ENCODE data around the gene NAV2.
A peak's percentile ranks its signal among the peaks of the same experiment; 100 is the strongest.

The NAV2 gene

GRCh38 chr11:19800714-19801519, 88.3 kb downstream of the NAV2 start:
- H3K27ac ChIP-seq (ENCODE audit: low read depth, low read length), result no peak overlapping the region

GRCh38 chr11:19802773-19803293, 90.2 kb downstream of the NAV2 start:
- Histone ChIP-seq H3K27ac (ENCODE audit: low read depth, low read length) (0 out of 2 replicates have a peak overlapping the region, but pooled peaks have one; percentile 35), H3K9ac (ENCODE audit: low read length) (no peak overlapping the region), H3K4me1 (ENCODE audit: control insufficient read depth, insufficient read depth, low read length) (peaks cover 42% of the 10 kb centered on the region), H3K27me3 (ENCODE audit: control insufficient read depth, insufficient read depth, low read length) (no peaks in the 10 kb centered on the region), H3K9me3 (ENCODE audit: control insufficient read depth, insufficient read depth, low read depth, low read length) (no peaks in the 10 kb centered on the region), H3K4me3 (ENCODE audit: low read depth, low read length) (no peak overlapping the region), H3K36me3 (ENCODE audit: control insufficient read depth, insufficient read depth, low read length) (no peaks in the 10 kb centered on the region)

More at GRCh38 chr11:19800714-19801519, 88.3 kb downstream of the NAV2 start:
- Histone ChIP-seq H3K4me3 (ENCODE audit: low read depth, low read length) (no peak overlapping the region), H3K4me1 (ENCODE audit: control insufficient read depth, insufficient read depth, low read length) (peaks cover 37% of the 10 kb centered on the region), H3K9ac (ENCODE audit: low read length) (no peak overlapping the region), H3K27me3 (ENCODE audit: control insufficient read depth, insufficient read depth, low read length) (no peaks in the 10 kb centered on the region), H3K9me3 (ENCODE audit: control insufficient read depth, insufficient read depth, low read depth, low read length) (no peaks in the 10 kb centered on the region), H3K36me3 (ENCODE audit: control insufficient read depth, insufficient read depth, low read length) (no peaks in the 10 kb centered on the region)

- Histone ChIP-seq H3K4me3 (ENCODE audit: low read depth, low read length) (no peak overlapping the region), H3K27ac (ENCODE audit: low read depth, low read length) (0 out of 2 replicates have a peak overlapping the region, but pooled peaks have one; percentile 35), H3K4me1 (ENCODE audit: control insufficient read depth, insufficient read depth, low read length) (peaks cover 50% of the 10 kb centered on the region), H3K27me3 (ENCODE audit: control insufficient read depth, insufficient read depth, low read length) (no peaks in the 10 kb centered on the region), H3K36me3 (ENCODE audit: control insufficient read depth, insufficient read depth, low read length) (no peaks in the 10 kb centered on the region), H3K9me3 (ENCODE audit: control insufficient read depth, insufficient read depth, low read depth, low read length) (no peaks in the 10 kb centered on the region), H3K9ac (ENCODE audit: low read length) (no peak overlapping the region)
Observed at GRCh38 chr11:19803506-19803998, 90.9 kb downstream of the NAV2 start.

GRCh38 chr11:19805376-19805775, 92.7 kb downstream of the NAV2 start:
- H3K27ac ChIP-seq (ENCODE audit: low read depth, low read length), result no peak overlapping the region
- no peaks in the 10 kb centered on the region for H3K27me3 ChIP-seq (ENCODE audit: control insufficient read depth, insufficient read depth, low read length)
- H3K4me1 ChIP-seq (ENCODE audit: control insufficient read depth, insufficient read depth, low read length), result peaks cover 53% of the 10 kb centered on the region
- no peak overlapping the region for H3K4me3 ChIP-seq (ENCODE audit: low read depth, low read length)
- no peak overlapping the region for H3K9ac ChIP-seq (ENCODE audit: low read length)
- H3K36me3 ChIP-seq (ENCODE audit: control insufficient read depth, insufficient read depth, low read length), result no peaks in the 10 kb centered on the region
- no peaks in the 10 kb centered on the region for H3K9me3 ChIP-seq (ENCODE audit: control insufficient read depth, insufficient read depth, low read depth, low read length)

GRCh38 chr11:19805827-19806226, 93.2 kb downstream of the NAV2 start:
- Histone ChIP-seq H3K4me3 (ENCODE audit: low read depth, low read length) (no peak overlapping the region), H3K27me3 (ENCODE audit: control insufficient read depth, insufficient read depth, low read length) (no peaks in the 10 kb centered on the region), H3K9ac (ENCODE audit: low read length) (no peak overlapping the region), H3K27ac (ENCODE audit: low read depth, low read length) (no peak overlapping the region), H3K36me3 (ENCODE audit: control insufficient read depth, insufficient read depth, low read length) (no peaks in the 10 kb centered on the region), H3K9me3 (ENCODE audit: control insufficient read depth, insufficient read depth, low read depth, low read length) (no peaks in the 10 kb centered on the region), H3K4me1 (ENCODE audit: control insufficient read depth, insufficient read depth, low read length) (peaks cover 50% of the 10 kb centered on the region)

GRCh38 chr11:19806251-19806650, 93.6 kb downstream of the NAV2 start:
- Histone ChIP-seq H3K4me3 (ENCODE audit: low read depth, low read length) (no peak overlapping the region), H3K4me1 (ENCODE audit: control insufficient read depth, insufficient read depth, low read length) (peaks cover 53% of the 10 kb centered on the region), H3K9me3 (ENCODE audit: control insufficient read depth, insufficient read depth, low read depth, low read length) (no peaks in the 10 kb centered on the region), H3K27me3 (ENCODE audit: control insufficient read depth, insufficient read depth, low read length) (no peaks in the 10 kb centered on the region), H3K27ac (ENCODE audit: low read depth, low read length) (no peak overlapping the region), H3K9ac (ENCODE audit: low read length) (no peak overlapping the region), H3K36me3 (ENCODE audit: control insufficient read depth, insufficient read depth, low read length) (no peaks in the 10 kb centered on the region)

- H3K36me3 ChIP-seq (ENCODE audit: control insufficient read depth, insufficient read depth, low read length), result no peaks in the 10 kb centered on the region
- peaks cover 49% of the 10 kb centered on the region for H3K4me1 ChIP-seq (ENCODE audit: control insufficient read depth, insufficient read depth, low read length)
- H3K27me3 ChIP-seq (ENCODE audit: control insufficient read depth, insufficient read depth, low read length), result no peaks in the 10 kb centered on the region
- no peak overlapping the region for H3K4me3 ChIP-seq (ENCODE audit: low read depth, low read length)
- no peak overlapping the region for H3K27ac ChIP-seq (ENCODE audit: low read depth, low read length)
- H3K9ac ChIP-seq (ENCODE audit: low read length), result no peak overlapping the region
- no peaks in the 10 kb centered on the region for H3K9me3 ChIP-seq (ENCODE audit: control insufficient read depth, insufficient read depth, low read depth, low read length)
Observed at GRCh38 chr11:19808076-19808911, 95.7 kb downstream of the NAV2 start.

GRCh38 chr11:19810852-19811251, 98.2 kb downstream of the NAV2 start:
- no peaks in the 10 kb centered on the region for H3K36me3 ChIP-seq (ENCODE audit: control insufficient read depth, insufficient read depth, low read length)
- no peak overlapping the region for H3K27ac ChIP-seq (ENCODE audit: low read depth, low read length)
- no peaks in the 10 kb centered on the region for H3K27me3 ChIP-seq (ENCODE audit: control insufficient read depth, insufficient read depth, low read length)
- no peak overlapping the region for H3K9ac ChIP-seq (ENCODE audit: low read length)
- no peak overlapping the region for H3K4me3 ChIP-seq (ENCODE audit: low read depth, low read length)
- H3K9me3 ChIP-seq (ENCODE audit: control insufficient read depth, insufficient read depth, low read depth, low read length), result no peaks in the 10 kb centered on the region
- H3K4me1 ChIP-seq (ENCODE audit: control insufficient read depth, insufficient read depth, low read length), result peaks cover 57% of the 10 kb centered on the region

GRCh38 chr11:19811380-19811779, 98.7 kb downstream of the NAV2 start:
- H3K4me3 ChIP-seq (ENCODE audit: low read depth, low read length), result no peak overlapping the region
- H3K4me1 ChIP-seq (ENCODE audit: control insufficient read depth, insufficient read depth, low read length), result peaks cover 62% of the 10 kb centered on the region
- no peak overlapping the region for H3K9ac ChIP-seq (ENCODE audit: low read length)
- no peaks in the 10 kb centered on the region for H3K27me3 ChIP-seq (ENCODE audit: control insufficient read depth, insufficient read depth, low read length)
- no peaks in the 10 kb centered on the region for H3K9me3 ChIP-seq (ENCODE audit: control insufficient read depth, insufficient read depth, low read depth, low read length)
- H3K27ac ChIP-seq (ENCODE audit: low read depth, low read length), result no peak overlapping the region
- H3K36me3 ChIP-seq (ENCODE audit: control insufficient read depth, insufficient read depth, low read length), result no peaks in the 10 kb centered on the region

- Histone ChIP-seq H3K4me3 (ENCODE audit: low read depth, low read length) (no peak overlapping the region), H3K4me1 (ENCODE audit: control insufficient read depth, insufficient read depth, low read length) (peaks cover 62% of the 10 kb centered on the region), H3K36me3 (ENCODE audit: control insufficient read depth, insufficient read depth, low read length) (no peaks in the 10 kb centered on the region), H3K9me3 (ENCODE audit: control insufficient read depth, insufficient read depth, low read depth, low read length) (no peaks in the 10 kb centered on the region), H3K9ac (ENCODE audit: low read length) (no peak overlapping the region), H3K27ac (ENCODE audit: low read depth, low read length) (no peak overlapping the region), H3K27me3 (ENCODE audit: control insufficient read depth, insufficient read depth, low read length) (no peaks in the 10 kb centered on the region)
Observed at GRCh38 chr11:19812096-19812495, 99.5 kb downstream of the NAV2 start.

- Histone ChIP-seq H3K36me3 (ENCODE audit: control insufficient read depth, insufficient read depth, low read length) (no peaks in the 10 kb centered on the region), H3K27ac (ENCODE audit: low read depth, low read length) (no peak overlapping the region), H3K4me1 (ENCODE audit: control insufficient read depth, insufficient read depth, low read length) (peaks cover 62% of the 10 kb centered on the region), H3K4me3 (ENCODE audit: low read depth, low read length) (no peak overlapping the region), H3K27me3 (ENCODE audit: control insufficient read depth, insufficient read depth, low read length) (no peaks in the 10 kb centered on the region), H3K9me3 (ENCODE audit: control insufficient read depth, insufficient read depth, low read depth, low read length) (no peaks in the 10 kb centered on the region), H3K9ac (ENCODE audit: low read length) (no peak overlapping the region)
Observed at GRCh38 chr11:19812710-19813109, 100.1 kb downstream of the NAV2 start.

Data from HUES6 (cell line).